HepG2 (cell line): Measurements from ENCODE around the gene MATN1. TPM values are rescaled to one million over a fixed set of nuclear protein-coding genes. Genes with fewer than 3 reads are reported as not detected.

Experiments used
- ATAC-seq: fragments of 200-7000 bp; cut with Tn5 transposase; 3 replicates; pipeline ENCODE4 v1.9.1; 2020; ENCODE audit warnings: mild to moderate bottlenecking, moderate library complexity
- BruUV-seq: library from RNA; stranded (reverse); fragments of 400-500 nt; replicated peaks from 2 replicates; lab custom pipeline; 2021; lab: Mats Ljungman, UMichigan
- CTCF ChIA-PET: fragments of 300-600 bp; formaldehyde crosslinking; extraction: SDS; loops from one replicate; lab custom pipeline; 2021; ENCODE audit warnings: low total read pairs, inconsistent platforms, low intra/inter-chr PET ratio; lab: Yijun Ruan, JAX
- POLR2A ChIA-PET: fragments of 350-600 bp; sonication (Branson Sonifier 250); formaldehyde crosslinking; loops from one replicate; lab custom pipeline; 2020; ENCODE audit warnings: antibody characterized with exemption, inconsistent platforms; lab: Yijun Ruan, JAX
- DNase-seq: peaks from one replicate; pipeline ENCODE4 v3.0.0-alpha.2; 2015; ENCODE audit warnings: low spot score
- FAIRE-seq: peaks from 3 replicates; lab custom pipeline; 2011; peaks lifted over from hg19 to GRCh38; lab: Jason Lieb, UNC
- H2AFZ ChIP-seq: one replicate; pipeline ENCODE4 v1.6.1; 2011; ENCODE audit warnings: low read length, inconsistent platforms
- H3K27ac ChIP-seq: fragments of 300-600 bp; 3 replicates; pipeline ENCODE4 v1.8.0; 2011; ENCODE audit warnings: mixed run types, mild to moderate bottlenecking, mixed read lengths, low read length, inconsistent platforms; ENCODE audit not compliant: insufficient read depth; ENCODE audit errors: extremely low read length
- H3K27me3 ChIP-seq, 2 experiments: fragments of 200-600 bp in 1 of 2; 2 replicates in 1 of 2; 3 replicates in 1 of 2; pipeline versions ENCODE4 v1.6.0 to v1.8.0; 2011; ENCODE audit warnings: low read length in 2 of 2, mild to moderate bottlenecking in 2 of 2, moderate library complexity in 2 of 2, inconsistent platforms in 1 of 2; ENCODE audit not compliant: insufficient read depth in 2 of 2, control insufficient read depth in 1 of 2
- H3K36me3 ChIP-seq, 2 experiments: fragments of 200-600 bp in 1 of 2; replicated peaks in 1 of 2; 2 replicates in 1 of 2; 3 replicates in 1 of 2; pipeline versions ENCODE4 v1.5.1 to v1.8.0; 2011; ENCODE audit warnings: low read length in 2 of 2, inconsistent platforms in 1 of 2; ENCODE audit not compliant: insufficient read depth in 2 of 2, control insufficient read depth in 1 of 2
- H3K4me1 ChIP-seq: 2 replicates; pipeline ENCODE4 v1.5.1; 2012; ENCODE audit warnings: low read length, inconsistent platforms; ENCODE audit not compliant: insufficient read depth
- H3K4me2 ChIP-seq: 2 replicates; pipeline ENCODE4 v1.6.0; 2011; ENCODE audit warnings: low read depth, low read length, inconsistent platforms
- H3K4me3 ChIP-seq, 3 experiments: fragments of 200-600 bp in 1 of 3; sonication (generic), shearing (Covaris generic) in 1 of 3; replicated peaks in 1 of 3; 2 replicates each; pipeline ENCODE4 v1.5.1; 2011 to 2016; ENCODE audit warnings: low read length in 3 of 3, inconsistent platforms in 2 of 3, low read depth in 2 of 3, mild to moderate bottlenecking in 2 of 3, control low read depth in 1 of 3, mixed read lengths in 1 of 3; ENCODE audit not compliant: insufficient read depth in 1 of 3
- H3K79me2 ChIP-seq: one replicate; pipeline ENCODE4 v1.6.1; 2011; ENCODE audit warnings: low read length, inconsistent platforms; ENCODE audit not compliant: insufficient read depth
- H3K9ac ChIP-seq: 2 replicates; pipeline ENCODE4 v1.6.0; 2011; ENCODE audit warnings: mild to moderate bottlenecking, low read depth, low read length, inconsistent platforms; ENCODE audit not compliant: insufficient read depth
- H3K9me3 ChIP-seq: 2 replicates; pipeline ENCODE4 v1.5.1; 2012; ENCODE audit warnings: mild to moderate bottlenecking, low read length
- H4K20me1 ChIP-seq: 2 replicates; pipeline ENCODE4 v1.6.0; 2011; ENCODE audit warnings: inconsistent platforms, mild to moderate bottlenecking, low read length, moderate library complexity; ENCODE audit not compliant: insufficient read depth
- CEBPB ChIP-seq: IDR thresholded peaks from 2 replicates; pipeline ENCODE4 v1.6.1; 2011; ENCODE audit warnings: low read depth, low read length, improper control_type of control experiment, borderline replicate concordance
- HMG20A ChIP-seq: IDR thresholded peaks from 2 replicates; pipeline ENCODE4 v1.6.1; 2016; ENCODE audit warnings: borderline replicate concordance
- IRF2 ChIP-seq: IDR thresholded peaks from 2 replicates; pipeline ENCODE4 v1.6.1; 2018; ENCODE audit warnings: missing genetic modification reagents, missing compliant biosample characterization
- MYC ChIP-seq: sonication (generic); formaldehyde crosslinking; IDR thresholded peaks from 2 replicates; pipeline ENCODE4 v1.9.0; 2021; ENCODE audit warnings: missing genetic modification reagents, borderline replicate concordance
- POLR2G ChIP-seq: fragments of 200-400 bp; formaldehyde crosslinking; IDR thresholded peaks from 2 replicates; pipeline ENCODE4 v1.6.1; 2018; ENCODE audit warnings: mild to moderate bottlenecking, low read depth, low read length, moderate library complexity
- RNF2 ChIP-seq: fragments of 450-650 bp; conservative IDR thresholded peaks from 2 replicates; pipeline ENCODE4 v1.6.1; 2016; ENCODE audit warnings: low read depth
- SUZ12 ChIP-seq: fragments of 150-350 bp; IDR thresholded peaks from 2 replicates; pipeline ENCODE4 v1.6.1; 2014; ENCODE audit warnings: low read depth, low read length
- ZNF687 ChIP-seq: sonication (generic); formaldehyde crosslinking; IDR thresholded peaks from 2 replicates; pipeline ENCODE4 v1.5.1; 2020; ENCODE audit warnings: mild to moderate bottlenecking, missing genetic modification reagents, moderate library complexity
- ZNF740 ChIP-seq: sonication (generic); formaldehyde crosslinking; IDR thresholded peaks from 2 replicates; pipeline ENCODE4 v1.4.0; 2020; ENCODE audit warnings: missing genetic modification reagents
- ZSCAN30 ChIP-seq: sonication (generic); formaldehyde crosslinking; IDR thresholded peaks from 2 replicates; pipeline ENCODE4 v1.5.0; 2020; ENCODE audit warnings: mild to moderate bottlenecking, missing genetic modification reagents
- WGBS: methylation state at CpG from one replicate; pipeline ENCODE4 v1.1.6; 2017; ENCODE audit warnings: low lambda C conversion rate; 5-methylcytosine and 5-hydroxymethylcytosine counted together
- in situ Hi-C: cut with HindIII; loops from 2 replicates; pipeline ENCODE4 v1.10.0; 2017; ENCODE audit warnings: low pct_unique_long_range_greater_than_20kb; ENCODE audit not compliant: extremely low pct_ligation_motif_present
- intact Hi-C: fragments of 100-400 bp; cut with micrococcal nuclease; formaldehyde crosslinking; loops from one replicate; pipeline ENCODE4 v1.10.0; 2022; ENCODE audit not compliant: unreplicated experiment
- polyA plus RNA-seq, 8 experiments: library from polyadenylated mRNA; depleted of rRNA in 3 of 8; stranded (reverse) in 7 of 8; unstranded in 1 of 8; fragments of >200 nt; fragmentation: Illumina TruSeq in 4 of 8; extraction: Trizol in 4 of 8; gene quantifications; 2 replicates each; pipeline versions ENCODE4 v1.2.1 to v1.2.3, GENCODE V29; 2011 to 2016; ENCODE audit warnings: low read depth in 4 of 8, missing spikeins in 1 of 8, mixed read lengths in 1 of 8; ENCODE audit not compliant: insufficient read depth in 1 of 8
- total RNA-seq, 5 experiments: library from RNA; depleted of rRNA; stranded (reverse); fragments of >200 nt; fragmentation: Illumina TruSeq; extraction: Trizol; gene quantifications; 2 replicates each; pipeline ENCODE4 v1.2.3, GENCODE V29; 2016; ENCODE audit warnings: low read depth in 1 of 5
- TF ChIP-seq, protein P1 (sequence below): sonication (generic); formaldehyde crosslinking; IDR thresholded peaks from 2 replicates; pipeline ENCODE4 v1.4.0; 2020; ENCODE audit warnings: missing genetic modification reagents

Gene MATN1
- total and polyA plus RNA-seq, 2 of the 13 experiments (the other 11 are each of a cell fraction or from before 2014, with no cell fraction given) = 0.04 to 0.05 TPM

DNA sequence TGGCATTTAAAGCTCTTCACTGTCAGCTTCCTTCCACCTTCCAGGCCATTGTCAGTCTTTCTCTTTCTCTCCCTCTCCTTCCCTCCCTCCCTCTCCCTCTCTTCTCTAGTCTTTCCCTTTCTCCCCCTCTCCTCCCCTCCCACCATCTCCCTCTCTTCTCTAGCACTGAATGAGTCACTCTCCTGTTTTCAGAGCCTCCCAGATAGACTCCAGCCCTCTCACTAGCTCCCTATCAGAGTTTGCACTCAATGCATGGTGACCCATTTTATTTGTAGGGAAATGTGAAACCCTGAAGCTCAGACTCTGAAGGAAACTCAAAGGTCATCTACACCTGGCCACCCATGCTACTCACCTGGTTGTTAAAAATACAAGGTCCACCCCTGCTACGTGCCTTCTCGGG, 4.4 kb upstream of the MATN1 start (continued):
- TF ChIP-seq SUZ12 (no peak), POLR2G (no peak)

DNA sequence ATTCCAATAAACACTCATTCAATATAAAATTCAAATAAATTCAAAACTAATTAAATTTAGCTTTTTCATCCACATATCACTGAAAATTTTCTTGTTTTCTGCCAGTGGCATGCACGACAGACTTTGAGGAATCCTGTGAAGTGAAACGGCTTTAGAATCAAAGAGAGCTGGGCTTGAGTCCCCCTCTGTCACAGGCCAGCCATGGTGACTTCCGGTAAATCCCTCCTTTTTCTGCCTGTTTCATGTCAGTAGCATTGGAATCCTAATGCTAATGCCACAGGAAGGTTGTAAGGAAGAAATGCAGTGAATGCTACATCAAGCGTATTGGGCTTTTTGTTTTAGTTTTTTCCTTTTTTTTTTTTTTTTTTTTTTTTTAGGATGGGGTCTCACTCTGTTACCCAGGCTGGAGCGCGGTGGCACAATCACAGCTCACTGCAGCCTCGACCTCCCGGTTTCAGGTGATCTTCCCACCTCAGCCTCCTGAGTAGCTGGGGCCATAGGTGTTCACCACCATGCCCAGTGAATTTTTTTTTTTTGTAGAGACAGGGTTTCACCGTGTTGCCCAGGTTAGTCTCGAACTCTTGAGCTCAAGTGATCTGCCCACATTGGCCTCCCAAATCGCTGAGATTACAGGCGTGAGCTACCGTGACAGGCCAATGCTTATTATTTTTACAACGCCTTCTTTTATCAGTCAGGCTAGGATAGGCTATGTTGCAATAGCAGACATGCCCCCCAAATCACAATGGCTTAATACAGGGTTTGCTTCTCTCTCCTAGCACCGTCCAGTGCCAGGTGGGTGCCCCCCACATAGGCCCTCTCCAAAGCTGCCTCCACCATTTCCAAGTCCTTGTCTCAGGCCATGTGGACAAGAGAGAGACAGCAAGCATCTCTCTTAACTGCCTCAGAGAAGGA, 3.6 kb upstream of the MATN1 start:
- BruUV-seq = no TSS peak
- no peak overlapping the region for H2AFZ ChIP-seq
- H3K27me3 ChIP-seq = peaks cover 2 to 10% of the 10 kb centered on the region in 2 experiments; a peak in 4 of 5 replicates
- H3K27ac ChIP-seq = no peak overlapping the region
- no peak overlapping the region for H3K4me2 ChIP-seq
- ChIA-PET CTCF (no interaction called here), POLR2A (no interaction called here)
- intact Hi-C loops = no loop called here
- 0 out of 2 replicates have a peak, but pooled peaks have one; percentile 8 for TF ChIP-seq CEBPB
- no peak for TF ChIP-seq MYC (CRISPR knock-in tag)
- 53% methylated on average over 15 of the region's 15 CpGs for WGBS
- DNase-seq = no peak
- in situ Hi-C loops = no loop called here
- no peak overlapping the region for H3K9ac ChIP-seq
- H3K4me3 ChIP-seq = no peak overlapping the region
- no peaks in the 10 kb centered on the region; the same call in 1 of the 2 replicates for H4K20me1 ChIP-seq
- H3K36me3 ChIP-seq = no peaks in the 10 kb centered on the region
- no peak for FAIRE-seq
- no peaks in the 10 kb centered on the region for H3K79me2 ChIP-seq
- no peak for ATAC-seq
- H3K4me1 ChIP-seq = no peaks in the 10 kb centered on the region
- no peaks in the 10 kb centered on the region for H3K9me3 ChIP-seq

DNA sequence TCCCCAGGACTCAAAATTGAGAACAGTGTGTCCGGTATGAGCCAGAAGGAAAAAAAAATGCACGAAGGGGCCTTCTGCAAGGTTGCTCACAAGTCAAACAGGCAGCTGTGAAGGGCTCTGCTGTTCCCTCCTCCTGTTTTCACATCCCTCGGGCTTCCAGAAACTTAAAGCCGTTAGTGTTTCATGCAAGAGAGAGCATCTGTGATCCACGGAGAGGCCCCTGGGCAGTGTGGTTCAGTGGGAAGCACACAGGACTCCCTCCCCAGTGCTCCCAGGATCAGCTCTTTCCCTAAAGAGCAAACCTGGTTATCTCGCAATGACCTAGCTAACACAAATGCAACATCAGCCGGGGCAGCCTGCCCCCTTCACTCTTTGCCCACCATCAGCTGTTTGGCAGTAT, 2.9 kb upstream of the MATN1 start:
- Histone ChIP-seq H3K36me3 (no peaks in the 10 kb centered on the region), H3K27me3 (peaks cover 2 to 10% of the 10 kb centered on the region in 2 experiments; a peak in 4 of 5 replicates), H4K20me1 (no peaks in the 10 kb centered on the region; the same call in 1 of the 2 replicates), H3K27ac (no peak overlapping the region), H3K4me1 (no peaks in the 10 kb centered on the region), H3K9me3 (no peaks in the 10 kb centered on the region), H3K9ac (no peak overlapping the region), H2AFZ (no peak overlapping the region), H3K4me2 (no peak overlapping the region), H3K4me3 (no peak overlapping the region), H3K79me2 (no peaks in the 10 kb centered on the region)
- intact Hi-C loops = no loop called here
- CTCF ChIA-PET = no interaction called here
- FAIRE-seq (no peak), DNase-seq (no peak), ATAC-seq (no peak)
- no TSS peak for BruUV-seq
- in situ Hi-C loops = no loop called here
- WGBS = 49% methylated on average over 4 of the region's 7 CpGs
- POLR2A ChIA-PET = no interaction called here
- TF ChIP-seq ZSCAN30 (CRISPR knock-in tag) = no peak
- no peak for TF ChIP-seq ZNF740 (CRISPR knock-in tag)
- no peak for TF ChIP-seq ZNF687
- TF ChIP-seq IRF2 (CRISPR knock-in tag) = no peak
- TF ChIP-seq, protein P1, sequence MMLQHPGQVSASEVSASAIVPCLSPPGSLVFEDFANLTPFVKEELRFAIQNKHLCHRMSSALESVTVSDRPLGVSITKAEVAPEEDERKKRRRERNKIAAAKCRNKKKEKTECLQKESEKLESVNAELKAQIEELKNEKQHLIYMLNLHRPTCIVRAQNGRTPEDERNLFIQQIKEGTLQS (CRISPR knock-in tag) = no peak
- no peak for TF ChIP-seq HMG20A (CRISPR knock-in tag)
- no peak for TF ChIP-seq RNF2
